Left lung (tissue), 10 donors: ENCODE data around the gene DERL2. TPM values are rescaled to one million over a fixed set of nuclear protein-coding genes. Genes with fewer than 3 reads are reported as not detected.

Experiments used
- ATAC-seq: fragments of 200-7000 bp; cut with Tn5 transposase; one replicate; pipeline ENCODE4 v1.9.1; 2020; ENCODE audit warnings: moderate library complexity
- DNase-seq, 4 donors: peaks; one replicate each; pipeline ENCODE4 v3.0.0-alpha.2; 2013 to 2020
- H3K27ac ChIP-seq, 2 donors: fragments of 200-600 bp; sonication (generic) in 1 of 2; one replicate each; pipeline versions ENCODE4 v1.5.0 to v1.8.0; 2020 to 2021
- H3K27me3 ChIP-seq, 2 donors: fragments of 200-600 bp; sonication (generic) in 1 of 2; one replicate each; pipeline versions ENCODE4 v1.5.0 to v1.8.0; 2020 to 2021
- H3K36me3 ChIP-seq, 2 donors: fragments of 200-600 bp; sonication (generic) in 1 of 2; one replicate each; pipeline versions ENCODE4 v1.5.0 to v1.8.0; 2020 to 2021
- H3K4me1 ChIP-seq, 2 donors: fragments of 200-600 bp; one replicate each; pipeline ENCODE4 v1.8.0; 2021
- H3K4me3 ChIP-seq, 2 donors: fragments of 200-600 bp; sonication (generic) in 1 of 2; one replicate each; pipeline versions ENCODE4 v1.5.0 to v1.8.0; 2020 to 2021; ENCODE audit warnings: mild to moderate bottlenecking in 1 of 2
- H3K9me3 ChIP-seq, 2 donors: fragments of 200-600 bp; sonication (generic) in 1 of 2; one replicate each; pipeline versions ENCODE4 v1.5.0 to v1.8.0; 2020 to 2021
- intact Hi-C, 2 donors: fragments of 100-400 bp; cut with DNase I; formaldehyde crosslinking; loops; one replicate each; pipeline versions ENCODE4 v1.11.2 to v1.14.2; 2022
- polyA plus RNA-seq, 6 donors: library from polyadenylated mRNA; unstranded; fragments of 120-200 nt; gene quantifications; one replicate each; pipeline ENCODE4 v1.2.1, GENCODE V29; 2013; ENCODE audit not compliant: insufficient read length in 6 of 6
- total RNA-seq, 2 donors: library from RNA; stranded (reverse); fragmentation: NEBNext Ultra II Directional; extraction: Animal tissue kit (Norgen Biotek cat#: 25700); gene quantifications; one replicate each; pipeline ENCODE4 v1.2.1, GENCODE V29; 2021
- TF ChIP-seq, protein P1 (sequence below), 2 donors: fragments of 200-600 bp; sonication (generic) in 1 of 2; IDR thresholded peaks; one replicate each; pipeline versions ENCODE4 v1.5.0 to v1.8.0; 2021; ENCODE audit warnings: antibody characterized with exemption in 2 of 2
- donor health status: DM: no; HTN: yes; CAD: no.
- donor health status: DM: no; HTN: no; CAD: no.

The DERL2 gene
- total and polyA plus RNA-seq, 8 donors, result 59.8 to 79.1 (median 68.0) TPM

DNA sequence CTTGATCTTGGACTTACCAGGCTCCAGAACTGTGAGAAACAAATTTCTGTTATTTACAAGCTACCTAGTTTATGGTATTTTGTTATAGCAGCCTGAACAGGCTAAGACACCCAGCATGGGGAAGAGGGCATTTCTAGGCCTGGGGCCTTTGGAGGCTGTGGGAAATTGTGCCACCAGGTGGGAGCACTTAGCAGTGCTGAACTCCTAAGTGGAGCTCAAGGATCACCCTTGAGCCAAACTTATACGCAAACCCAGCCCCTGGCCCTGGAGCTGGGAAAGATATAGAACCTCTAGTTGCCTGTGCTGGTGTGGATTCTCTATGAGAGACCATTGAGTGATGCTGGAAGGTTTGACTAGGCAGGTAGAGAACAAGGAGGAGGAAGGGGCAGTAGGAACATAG is 36.5 kb upstream of the DERL2 start:
- Histone ChIP-seq H3K9me3 (no peaks in the 10 kb centered on the region), H3K36me3 (peaks cover 0 to 52% of the 10 kb centered on the region in 2 donors), H3K4me3 (no peak overlapping the region), H3K27me3 (no peaks in the 10 kb centered on the region), H3K4me1 (no peaks in the 10 kb centered on the region), H3K27ac (no peak overlapping the region)
- ATAC-seq (no peak), DNase-seq (no peak)
- TF ChIP-seq, protein P1, sequence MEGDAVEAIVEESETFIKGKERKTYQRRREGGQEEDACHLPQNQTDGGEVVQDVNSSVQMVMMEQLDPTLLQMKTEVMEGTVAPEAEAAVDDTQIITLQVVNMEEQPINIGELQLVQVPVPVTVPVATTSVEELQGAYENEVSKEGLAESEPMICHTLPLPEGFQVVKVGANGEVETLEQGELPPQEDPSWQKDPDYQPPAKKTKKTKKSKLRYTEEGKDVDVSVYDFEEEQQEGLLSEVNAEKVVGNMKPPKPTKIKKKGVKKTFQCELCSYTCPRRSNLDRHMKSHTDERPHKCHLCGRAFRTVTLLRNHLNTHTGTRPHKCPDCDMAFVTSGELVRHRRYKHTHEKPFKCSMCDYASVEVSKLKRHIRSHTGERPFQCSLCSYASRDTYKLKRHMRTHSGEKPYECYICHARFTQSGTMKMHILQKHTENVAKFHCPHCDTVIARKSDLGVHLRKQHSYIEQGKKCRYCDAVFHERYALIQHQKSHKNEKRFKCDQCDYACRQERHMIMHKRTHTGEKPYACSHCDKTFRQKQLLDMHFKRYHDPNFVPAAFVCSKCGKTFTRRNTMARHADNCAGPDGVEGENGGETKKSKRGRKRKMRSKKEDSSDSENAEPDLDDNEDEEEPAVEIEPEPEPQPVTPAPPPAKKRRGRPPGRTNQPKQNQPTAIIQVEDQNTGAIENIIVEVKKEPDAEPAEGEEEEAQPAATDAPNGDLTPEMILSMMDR (IDR thresholded peaks at IDR 0.05), result no peak
- intact Hi-C loops, result no loop called here

DNA sequence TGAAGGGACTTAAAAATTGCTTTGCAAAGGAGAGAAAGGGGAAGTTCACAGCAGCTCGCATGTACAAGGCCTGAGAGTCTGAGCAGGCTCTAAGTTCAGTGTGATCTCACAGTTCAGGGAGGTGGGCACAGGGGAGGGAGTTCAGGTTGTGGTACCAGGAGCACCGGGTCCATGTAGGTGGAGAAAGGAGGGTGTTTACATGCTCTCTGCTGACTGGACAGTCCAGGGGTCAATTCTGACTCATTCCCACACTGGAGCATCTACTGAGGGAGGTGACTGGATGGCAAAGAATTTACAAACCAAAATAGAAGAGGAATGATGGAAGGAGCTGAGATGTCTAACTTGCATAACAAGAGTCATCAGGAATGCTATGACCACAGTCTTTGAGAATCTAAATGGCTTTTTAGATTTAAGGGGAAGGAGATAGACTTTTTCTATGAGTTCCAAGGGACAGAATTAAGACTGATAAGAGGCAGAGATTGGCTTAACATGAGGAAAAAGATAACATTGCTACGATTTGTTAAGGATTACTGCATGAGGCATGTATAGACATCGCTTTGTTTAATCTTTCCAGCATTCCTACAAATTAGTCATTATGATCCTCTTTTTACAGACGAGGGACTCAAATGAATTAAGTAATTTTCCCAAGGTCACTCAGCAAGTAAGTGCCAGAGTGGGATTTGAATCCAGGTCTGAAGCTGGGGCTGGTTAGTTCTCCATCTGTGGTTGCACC is 30.2 kb upstream of the DERL2 start:
- TF ChIP-seq, protein P1 (IDR thresholded peaks at IDR 0.05), result no peak
- no peaks in the 10 kb centered on the region for H3K27me3 ChIP-seq
- ATAC-seq (peak; percentile 72), DNase-seq (no peak)
- H3K27ac ChIP-seq, result no peak overlapping the region
- H3K4me3 ChIP-seq, result no peak overlapping the region
- no peaks in the 10 kb centered on the region for H3K9me3 ChIP-seq
- intact Hi-C loops, result no loop called here
- no peaks in the 10 kb centered on the region for H3K4me1 ChIP-seq
- peaks cover 0 to 35% of the 10 kb centered on the region in 2 donors for H3K36me3 ChIP-seq

- DNase-seq (no peak), ATAC-seq (no peak)
- intact Hi-C loops, result no loop called here
- peaks cover 0 to 32% of the 10 kb centered on the region in 2 donors for H3K36me3 ChIP-seq
- no peaks in the 10 kb centered on the region for H3K27me3 ChIP-seq
- no peak overlapping the region for H3K4me3 ChIP-seq
- TF ChIP-seq, protein P1 (IDR thresholded peaks at IDR 0.05), result no peak
- H3K27ac ChIP-seq, result no peak overlapping the region
- no peaks in the 10 kb centered on the region for H3K9me3 ChIP-seq
- H3K4me1 ChIP-seq, result no peaks in the 10 kb centered on the region
Measured at GRCh38 chr17:5514976-5515375, 29.0 kb upstream of the DERL2 start.

- no peaks in the 10 kb centered on the region for H3K4me1 ChIP-seq
- intact Hi-C loops, result no loop called here
- no peaks in the 10 kb centered on the region for H3K9me3 ChIP-seq
- no peak overlapping the region for H3K4me3 ChIP-seq
- no peaks in the 10 kb centered on the region for H3K27me3 ChIP-seq
- DNase-seq, result no peak
- no peak for ATAC-seq
- TF ChIP-seq, protein P1 (IDR thresholded peaks at IDR 0.05), result no peak
- H3K27ac ChIP-seq, result no peak overlapping the region
- peaks cover 0 to 32% of the 10 kb centered on the region in 2 donors for H3K36me3 ChIP-seq
Measured at GRCh38 chr17:5513628-5514027, 27.6 kb upstream of the DERL2 start.

DNA sequence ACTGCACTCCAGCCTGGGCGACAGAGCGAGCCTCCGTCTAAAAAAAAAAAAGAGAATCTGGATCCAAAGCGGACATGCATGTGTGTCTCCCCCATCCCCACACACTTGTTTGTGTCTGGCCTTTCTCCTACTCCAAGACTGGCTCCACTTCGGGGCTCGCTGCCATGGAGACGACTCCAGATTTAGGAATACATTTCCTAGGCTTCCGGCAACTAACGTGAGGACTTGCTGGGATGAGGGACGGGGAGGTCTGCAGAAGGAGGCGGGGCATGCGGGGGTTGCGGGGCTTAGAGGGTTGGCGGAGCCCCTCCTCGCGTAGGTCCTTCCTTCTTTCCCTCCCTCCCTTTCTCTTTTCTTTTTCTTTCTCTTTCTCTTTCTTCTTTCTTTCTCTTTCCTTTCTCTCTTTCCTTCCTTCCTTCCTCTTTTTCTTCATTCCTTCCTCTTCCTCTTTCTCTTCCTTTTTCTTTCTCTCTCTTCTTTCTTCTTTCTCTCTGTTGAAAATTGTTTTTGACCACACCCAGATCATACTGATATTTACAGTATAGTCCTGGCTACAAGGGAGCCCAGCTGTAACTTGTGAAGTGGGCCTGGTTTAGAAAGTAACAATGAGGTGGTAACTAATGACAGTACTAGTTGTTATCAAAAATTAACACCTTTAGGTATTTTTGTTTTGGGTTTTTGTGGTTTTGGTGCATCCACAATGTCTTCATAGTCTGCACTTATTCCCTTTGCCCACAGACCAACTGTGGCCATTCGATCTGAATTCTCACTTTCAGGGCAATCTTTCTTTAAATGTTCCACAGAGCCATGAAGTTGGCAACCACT is 25.6 kb upstream of the DERL2 start:
- ATAC-seq, result no peak
- TF ChIP-seq, protein P1 (IDR thresholded peaks at IDR 0.05), result no peak
- Histone ChIP-seq H3K36me3 (peaks cover 0 to 22% of the 10 kb centered on the region in 2 donors), H3K27ac (no peak overlapping the region), H3K27me3 (no peaks in the 10 kb centered on the region), H3K4me1 (no peaks in the 10 kb centered on the region), H3K4me3 (no peak overlapping the region), H3K9me3 (no peaks in the 10 kb centered on the region)
- peak in 1 of 4 donors; percentile 23 for DNase-seq
- intact Hi-C loops, result no loop called here
